CD4-positive, alpha-beta T cell treated with Interleukin-6 at 100 ng/mL for 8 hours (primary cell): ENCODE data around the gene TIMM44.

Experiments used
- DNase-seq: peaks from one replicate; pipeline ENCODE4 v3.0.0-alpha.2; 2020; ENCODE audit warnings: mixed read lengths, low spot score

The TIMM44 gene

GRCh38 chr19:7914099-7914498, 29.4 kb downstream of the TIMM44 start:
- DNase-seq = no peak

- DNase-seq = no peak
Observed at GRCh38 chr19:7913652-7914051, 29.8 kb downstream of the TIMM44 start.

- no peak for DNase-seq
Observed at GRCh38 chr19:7912697-7913564, 30.5 kb downstream of the TIMM44 start.

- no peak for DNase-seq
Observed at GRCh38 chr19:7912144-7912696, 31.2 kb downstream of the TIMM44 start.

- DNase-seq = no peak
Observed at GRCh38 chr19:7911508-7912143, 31.8 kb downstream of the TIMM44 start.

- DNase-seq = no peak
Observed at GRCh38 chr19:7910321-7911161, 32.9 kb downstream of the TIMM44 start.

GRCh38 chr19:7909471-7910067, 33.9 kb downstream of the TIMM44 start:
- no peak for DNase-seq

GRCh38 chr19:7908742-7909461, 34.6 kb downstream of the TIMM44 start:
- DNase-seq = no peak

GRCh38 chr19:7908078-7908699, 35.3 kb downstream of the TIMM44 start:
- DNase-seq = no peak

GRCh38 chr19:7907544-7907943, 35.9 kb downstream of the TIMM44 start:
- DNase-seq = no peak

- DNase-seq = no peak
Observed at GRCh38 chr19:7907122-7907521, 36.3 kb downstream of the TIMM44 start.

GRCh38 chr19:7905859-7906258, 37.6 kb downstream of the TIMM44 start:
- DNase-seq = no peak

GRCh38 chr19:7905268-7905667, 38.2 kb downstream of the TIMM44 start:
- DNase-seq = no peak

- DNase-seq = peak; percentile 58
Observed at GRCh38 chr19:7904074-7905020, 39.1 kb downstream of the TIMM44 start.

- peak; percentile 100 for DNase-seq
Observed at GRCh38 chr19:7903244-7904073, 40.0 kb downstream of the TIMM44 start, which contains the start of gene MAP2K7. Gene MAP2K7, plus strand, starts transcription at chr19:7903877. Its CDS starts 68 bp downstream, at chr19:7903945.

GRCh38 chr19:7902796-7903243, 40.6 kb downstream of the TIMM44 start:
- DNase-seq = no peak

GRCh38 chr19:7901337-7901736, 42.1 kb downstream of the TIMM44 start:
- DNase-seq = no peak

- DNase-seq = no peak
Observed at GRCh38 chr19:7900931-7901330, 42.5 kb downstream of the TIMM44 start.
